HG02852 (cell line): ENCODE measurements around the gene OPCML.

Experiments used
- ATAC-seq: cut with Tn5 transposase; IDR thresholded peaks from one replicate; pipeline ENCODE4 v1.9.1; 2021; ENCODE audit warnings: mild to moderate bottlenecking, moderate library complexity; ENCODE audit not compliant: unreplicated experiment

Gene OPCML

GRCh38 chr11:133149698-133150097, 382.6 kb downstream of the OPCML start:
- ATAC-seq = no peak

GRCh38 chr11:133147625-133148024, 384.7 kb downstream of the OPCML start:
- ATAC-seq = no peak

GRCh38 chr11:133146697-133147306, 385.5 kb downstream of the OPCML start:
- no peak for ATAC-seq

GRCh38 chr11:133137939-133138338, 394.4 kb downstream of the OPCML start:
- ATAC-seq = no peak

GRCh38 chr11:133137270-133137669, 395.0 kb downstream of the OPCML start:
- ATAC-seq = no peak

GRCh38 chr11:133136376-133136775, 395.9 kb downstream of the OPCML start:
- ATAC-seq = no peak

GRCh38 chr11:133134314-133135173, 397.8 kb downstream of the OPCML start:
- ATAC-seq = peak; percentile 88

GRCh38 chr11:133133606-133134005, 398.7 kb downstream of the OPCML start:
- no peak for ATAC-seq

GRCh38 chr11:133133050-133133449, 399.3 kb downstream of the OPCML start:
- ATAC-seq = no peak

GRCh38 chr11:133127741-133128140, 404.6 kb downstream of the OPCML start:
- ATAC-seq = no peak

- ATAC-seq = no peak
Observed at GRCh38 chr11:133123796-133124195, 408.5 kb downstream of the OPCML start.

GRCh38 chr11:133123366-133123765, 408.9 kb downstream of the OPCML start:
- no peak for ATAC-seq

- no peak for ATAC-seq
Observed at GRCh38 chr11:133122256-133122655, 410.0 kb downstream of the OPCML start.

GRCh38 chr11:133118563-133119268, 413.6 kb downstream of the OPCML start:
- ATAC-seq = no peak

GRCh38 chr11:133115099-133115498, 417.2 kb downstream of the OPCML start:
- ATAC-seq = no peak

GRCh38 chr11:133107763-133108162, 424.5 kb downstream of the OPCML start:
- no peak for ATAC-seq

GRCh38 chr11:133107136-133107535, 425.2 kb downstream of the OPCML start:
- ATAC-seq = no peak

GRCh38 chr11:133106417-133106816, 425.9 kb downstream of the OPCML start:
- no peak for ATAC-seq

- ATAC-seq = no peak
Observed at GRCh38 chr11:133104009-133104744, 428.1 kb downstream of the OPCML start.

GRCh38 chr11:133096981-133097380, 435.3 kb downstream of the OPCML start:
- ATAC-seq = no peak

- ATAC-seq = no peak
Observed at GRCh38 chr11:133086518-133086917, 445.8 kb downstream of the OPCML start.
